ENCODE data around the gene TRIM71.

GRCh38 chr3:32837366-32837765 lies 19.6 kb downstream of the TRIM71 start:
- TF ChIP-seq CTCF (IDR thresholded peaks at IDR 0.05; ENCODE audit: low read length), result no peak
- no peak for TF ChIP-seq EZH2 (IDR thresholded peaks at IDR 0.05; ENCODE audit: borderline replicate concordance, low read length)
